Stimulated activated naive CD4-positive, alpha-beta T cell (primary cell): ENCODE measurements around the gene PDF.
"Not testable (repeated sequence)": the region's sequence is repeated elsewhere in the genome, so short reads cannot be mapped to it uniquely, and the experiment has no call there.

Experiments
- DNase-seq, 6 experiments: peaks; one replicate each; lab custom pipeline; 2025; lab: John Stamatoyannopoulos, UW

PDF gene

DNA sequence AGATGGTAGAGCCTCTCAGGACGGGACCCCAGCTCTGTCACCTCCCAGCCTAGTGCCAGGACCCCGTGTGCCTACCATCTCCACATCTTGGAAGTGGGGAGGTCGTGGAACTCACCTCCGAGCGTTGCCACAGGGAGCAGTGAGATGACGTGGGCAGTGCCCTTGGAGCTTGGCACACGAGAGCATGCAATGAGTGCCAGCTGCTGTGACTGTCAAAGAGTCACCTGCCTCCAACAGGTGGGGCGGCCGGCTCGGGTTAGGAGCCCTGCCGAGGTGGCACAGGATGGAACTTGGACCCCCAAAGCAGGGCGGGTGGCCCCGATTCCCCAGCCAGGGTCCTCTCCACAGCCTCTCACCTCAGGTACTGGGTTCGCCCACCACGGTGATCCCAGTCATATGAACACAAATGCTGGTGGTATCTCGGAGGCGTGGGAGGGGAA is 13.8 kb downstream of the PDF start:
- DNase-seq: no peak

DNA sequence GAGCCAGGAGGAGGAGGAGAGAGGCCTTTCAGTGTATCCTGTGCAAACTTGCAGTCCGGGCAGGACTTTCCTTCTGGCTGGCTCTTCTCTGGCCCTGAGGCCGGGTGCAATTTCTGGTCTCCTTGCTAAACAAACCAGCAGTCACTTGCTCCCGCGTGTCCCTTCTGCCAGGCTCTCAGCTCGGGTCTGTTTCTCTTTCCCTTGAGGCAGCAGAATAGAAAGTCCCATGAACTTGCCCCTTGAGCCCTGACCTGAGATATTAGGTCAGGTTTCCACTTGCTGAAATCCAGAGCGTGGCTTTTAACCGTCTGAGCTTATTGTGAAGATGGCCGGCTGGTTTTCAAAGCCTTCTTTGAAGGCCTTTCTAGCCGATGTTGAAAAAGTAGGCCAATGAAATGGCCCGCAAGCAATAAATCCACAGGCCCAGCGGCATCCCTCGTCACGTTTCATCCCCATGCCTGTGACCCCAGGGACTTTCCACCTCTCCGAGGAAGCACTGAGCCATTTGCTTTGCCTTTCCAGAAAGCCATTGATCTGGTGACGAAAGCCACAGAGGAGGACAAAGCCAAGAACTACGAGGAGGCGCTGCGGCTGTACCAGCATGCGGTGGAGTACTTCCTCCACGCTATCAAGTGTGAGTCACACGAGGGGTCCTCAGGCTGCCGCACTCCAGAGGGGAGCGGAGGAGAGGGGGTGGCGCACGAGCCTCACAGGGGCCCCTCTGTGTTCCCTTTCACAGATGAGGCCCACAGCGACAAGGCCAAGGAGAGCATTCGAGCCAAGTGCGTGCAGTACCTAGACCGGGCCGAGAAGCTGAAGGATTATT is 14.7 kb downstream of the PDF start:
- no peak for DNase-seq

DNA sequence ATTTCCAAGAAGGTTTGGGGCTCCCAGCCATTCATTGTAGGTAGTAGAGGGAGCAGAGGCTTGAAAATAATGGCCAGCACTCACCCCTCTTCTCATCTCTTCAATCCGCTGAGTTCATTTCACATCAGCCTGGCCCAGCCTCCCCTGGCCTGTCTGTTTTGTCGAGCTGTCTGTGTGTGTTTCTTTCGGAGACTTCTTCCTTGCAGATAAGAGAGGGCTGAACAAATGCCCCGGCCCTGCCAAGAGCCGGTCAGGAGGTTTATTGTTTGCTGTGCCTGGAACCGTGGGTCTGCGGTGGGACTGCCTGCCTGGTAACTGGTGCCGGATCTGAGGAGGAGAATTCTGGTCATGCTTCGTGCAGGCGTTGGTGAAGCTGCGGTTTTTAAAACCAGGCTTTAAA is 15.9 kb downstream of the PDF start:
- no peak for DNase-seq

DNA sequence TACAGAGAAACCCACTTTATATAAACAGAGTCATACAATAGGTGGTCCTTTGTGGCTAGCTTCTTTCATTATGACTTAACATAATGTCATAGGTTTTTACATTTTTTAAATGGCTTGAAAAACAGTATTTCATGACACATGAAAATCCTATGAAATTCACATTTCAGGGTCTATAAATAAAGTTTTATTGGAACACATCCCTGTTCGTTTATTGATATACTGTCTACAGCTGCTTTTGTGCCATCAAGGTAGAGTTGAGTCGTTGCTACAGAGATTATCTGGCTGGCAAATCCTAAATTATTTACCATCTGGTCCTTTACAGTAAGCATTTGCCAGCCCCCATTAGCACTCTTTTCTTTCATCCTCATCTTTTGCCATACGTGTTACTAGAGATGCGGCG is 16.9 kb downstream of the PDF start:
- no peak for DNase-seq

DNA sequence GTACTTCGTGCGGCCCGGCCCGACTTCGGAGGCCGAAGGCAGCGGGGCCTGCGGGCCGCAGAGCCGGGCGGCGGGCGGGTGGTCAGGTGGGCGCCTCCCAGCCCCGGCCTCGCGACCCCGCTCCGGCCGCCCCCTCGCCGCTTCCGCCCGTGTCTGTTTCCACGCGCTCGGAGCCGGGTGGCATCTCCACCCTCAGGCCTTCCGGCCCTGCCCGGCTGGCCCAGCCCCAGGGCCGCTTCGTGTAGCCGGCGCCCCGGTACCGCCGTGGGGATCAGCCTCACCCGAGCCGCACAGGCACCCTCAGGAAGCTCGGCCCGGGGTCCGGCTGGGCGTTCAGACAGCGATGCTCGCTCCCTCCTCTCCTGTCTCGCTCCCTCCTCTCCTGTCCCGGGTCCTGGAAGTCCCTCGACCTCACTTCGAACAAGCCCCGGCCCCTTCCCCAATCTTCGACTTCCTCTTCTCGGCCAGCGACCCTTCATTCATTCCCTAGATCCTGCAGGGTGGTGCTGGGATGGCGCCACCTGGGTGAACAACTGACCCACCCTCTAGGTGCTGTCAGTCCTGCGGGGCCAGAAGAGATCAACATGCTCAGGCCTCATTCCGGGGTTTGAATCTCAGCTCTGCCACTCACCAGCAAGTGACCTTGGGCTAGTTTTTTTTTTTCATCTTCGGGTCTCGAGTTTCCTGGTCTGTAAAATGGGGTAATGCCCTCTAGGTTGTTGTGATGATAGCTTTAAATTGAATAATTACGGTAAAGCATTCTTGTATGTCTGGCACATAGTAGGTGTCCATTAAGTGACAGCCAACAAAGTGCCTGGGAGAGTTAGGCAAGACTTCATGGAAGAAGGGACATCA is 18.6 kb downstream of the PDF start:
- peak in 2 of 6 experiments; percentile 23 to 30 for DNase-seq

DNA sequence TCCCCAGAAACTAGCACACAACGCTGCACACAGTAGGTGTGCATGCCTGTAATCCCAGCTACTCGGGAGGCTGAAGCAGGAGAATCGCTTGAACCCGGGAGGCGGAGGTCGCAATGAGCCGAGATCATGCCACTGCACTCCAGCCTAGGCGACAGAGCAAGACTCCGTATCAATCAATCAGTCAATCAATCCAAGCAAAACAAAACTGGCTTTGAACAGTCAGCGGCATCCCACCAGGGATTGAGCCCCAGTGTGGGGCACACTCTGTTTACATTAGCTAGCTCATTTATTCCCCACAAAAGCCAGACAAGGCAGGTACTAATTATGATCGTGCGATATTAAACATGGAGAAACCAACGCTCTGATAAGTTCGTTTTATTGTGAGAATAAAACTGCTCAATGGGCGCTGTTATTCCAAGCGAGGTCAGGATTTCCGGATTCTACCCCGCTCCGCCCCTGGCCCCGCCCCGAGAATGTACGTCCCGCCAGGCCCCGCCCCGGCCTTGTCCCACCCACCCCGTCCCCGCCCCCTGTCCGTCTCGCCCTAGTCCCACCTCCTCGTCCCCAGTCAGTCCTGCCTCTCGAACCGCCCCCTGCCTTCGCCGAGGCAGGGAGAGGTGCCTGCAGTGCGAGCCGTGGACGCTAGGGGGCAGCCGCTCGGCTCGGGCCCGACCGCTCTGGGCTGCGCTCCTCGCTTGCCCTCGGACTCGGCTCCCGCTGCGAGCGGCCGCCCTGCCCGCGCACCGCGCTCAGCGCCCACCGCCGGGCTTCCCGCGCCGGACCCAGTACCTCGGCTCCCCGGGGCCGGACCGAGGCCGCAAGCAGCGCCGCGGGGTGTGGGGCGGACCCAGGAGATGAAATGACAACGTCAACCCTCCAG is 19.5 kb downstream of the PDF start, which contains the start of gene VPS4A:
Gene VPS4A (plus strand): TSS at position 698 of the 880 bp plus-strand sequence. CDS start 162 bp downstream, at position 860.
- DNase-seq: peak; percentile 95 to 98 (median 97)

DNA sequence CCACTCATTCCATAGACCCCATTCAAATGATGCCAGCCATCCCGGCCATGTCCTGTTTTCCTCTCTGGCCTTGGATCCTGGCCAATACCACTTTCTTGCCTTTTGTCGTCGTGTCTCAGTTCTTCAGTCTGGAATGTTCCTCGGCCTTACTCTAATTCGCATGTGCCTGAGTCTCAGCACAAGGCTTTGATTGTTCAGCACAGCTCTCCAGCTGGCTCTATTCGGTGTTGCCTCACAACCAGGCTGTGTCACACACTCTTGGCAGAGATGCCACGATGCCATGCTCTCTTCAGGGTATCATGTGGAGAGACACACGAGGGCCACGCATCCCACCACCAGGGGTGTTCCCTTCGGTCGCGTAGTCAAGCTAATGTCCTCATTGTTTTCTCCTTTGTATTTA is 21.1 kb downstream of the PDF start:
- no peak for DNase-seq

DNA sequence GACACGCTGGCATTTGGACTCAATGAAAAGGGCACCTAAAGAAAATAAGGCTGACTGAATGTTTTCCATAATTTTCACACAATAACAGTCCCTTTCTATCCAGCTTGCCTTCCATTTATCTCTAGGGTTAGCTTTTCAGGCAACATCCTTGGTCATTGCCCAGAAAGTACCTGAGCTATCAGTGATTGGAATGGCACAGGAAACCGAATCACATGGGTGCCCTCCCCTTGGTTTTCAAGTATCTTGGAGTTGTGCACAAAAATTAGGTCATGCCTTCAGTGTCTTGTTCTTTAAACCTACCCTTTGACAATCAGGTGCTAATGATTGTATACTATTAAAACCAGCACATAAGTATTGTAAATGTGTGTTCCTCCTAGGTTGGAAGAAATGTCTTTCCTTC is 22.5 kb downstream of the PDF start:
- DNase-seq: no peak

DNA sequence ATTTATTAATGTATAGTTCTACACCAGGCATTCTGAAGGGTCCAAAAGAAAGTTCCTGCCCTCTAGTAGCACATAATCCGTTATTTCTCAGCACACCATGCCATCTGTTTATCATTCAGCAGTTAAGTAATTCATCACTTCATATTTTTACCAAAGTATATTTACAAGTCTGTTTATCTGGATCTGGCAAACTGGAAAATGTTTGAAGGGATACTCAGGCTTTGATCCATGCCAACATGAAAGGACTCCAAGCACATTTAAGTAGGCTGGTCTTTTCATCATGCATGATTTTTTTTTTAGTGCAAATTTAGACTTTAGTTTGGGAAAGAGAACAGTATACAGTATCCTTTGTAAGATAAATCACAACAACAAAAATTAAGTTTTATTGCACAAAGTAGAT is 23.3 kb downstream of the PDF start:
- DNase-seq: no peak

DNA sequence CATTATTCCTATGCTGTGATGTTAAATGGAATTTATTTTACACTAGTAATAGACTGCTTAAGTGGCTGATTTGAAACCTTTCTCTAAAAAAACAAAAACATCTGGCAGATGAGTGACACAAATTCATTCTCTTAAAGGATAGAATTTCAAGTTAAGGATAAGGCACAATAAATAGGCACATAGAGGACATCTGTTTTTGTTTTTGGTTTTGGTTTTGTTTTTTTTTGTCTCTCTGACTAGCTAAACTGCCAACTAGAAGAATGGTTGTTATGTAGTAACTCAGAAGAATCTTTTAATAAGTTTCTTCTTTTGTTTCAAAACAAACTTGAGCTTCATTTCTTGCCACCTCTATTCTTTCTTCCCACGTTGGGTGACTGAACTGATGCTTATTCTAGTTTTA is 24.4 kb downstream of the PDF start:
- DNase-seq: no peak

DNA sequence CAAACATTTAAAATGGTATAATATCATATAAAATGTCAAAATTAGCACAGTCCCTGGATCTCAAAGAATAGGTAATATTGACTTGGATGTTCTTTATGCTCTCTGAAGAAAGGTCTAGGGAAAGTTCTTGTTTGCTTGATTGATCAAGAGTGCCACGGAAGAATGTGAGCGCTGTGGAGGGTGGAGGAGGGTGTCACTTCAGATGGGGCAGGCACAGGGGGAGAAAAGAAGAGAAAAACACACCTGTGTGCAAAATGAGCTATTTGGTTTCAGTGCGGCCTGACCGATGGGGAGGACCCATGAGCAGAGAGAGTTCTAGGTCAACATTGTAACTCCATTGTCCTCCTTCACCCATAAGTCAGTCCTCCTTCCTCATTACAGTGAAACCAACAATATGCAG is 28.1 kb downstream of the PDF start:
- no peak for DNase-seq

DNA sequence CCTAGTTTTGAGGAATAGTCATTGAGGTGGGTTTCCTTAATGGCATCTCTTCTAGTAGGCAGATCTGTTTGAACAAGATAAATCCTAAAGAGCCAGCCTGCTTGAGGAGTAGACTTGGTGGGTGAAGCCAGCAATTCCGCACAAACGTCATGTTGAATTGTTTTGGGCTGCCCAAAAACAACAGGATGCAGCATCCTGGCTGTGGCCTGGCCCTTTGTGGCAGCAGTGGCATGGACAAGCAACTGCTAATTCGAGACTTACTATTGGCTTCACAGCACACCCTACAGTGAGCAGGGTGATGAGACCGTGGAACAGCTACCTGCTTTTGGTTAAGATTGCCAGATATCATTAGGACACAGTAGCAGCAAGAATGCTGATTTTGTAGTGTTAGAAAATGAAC is 28.5 kb downstream of the PDF start:
- no peak for DNase-seq

DNA sequence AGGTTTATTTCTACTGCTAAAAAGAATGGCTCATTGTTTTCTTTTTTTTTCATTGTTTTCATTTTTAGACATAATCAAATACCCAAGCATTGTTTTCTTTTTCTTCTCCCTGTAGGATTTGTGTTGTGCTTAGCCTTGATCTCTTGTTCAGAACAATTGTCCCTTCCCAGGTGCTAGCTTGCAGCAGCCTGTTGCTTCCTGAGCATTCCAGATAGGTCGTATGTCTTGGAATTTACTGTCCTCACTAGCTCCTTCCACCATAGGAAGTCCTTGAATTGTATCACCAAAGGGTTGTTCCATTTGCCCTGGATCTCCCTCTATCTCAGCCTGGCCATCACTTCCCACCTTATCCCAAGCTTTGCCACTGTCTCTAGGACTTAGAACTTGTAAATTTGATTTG is 29.2 kb downstream of the PDF start:
- no peak for DNase-seq

DNA sequence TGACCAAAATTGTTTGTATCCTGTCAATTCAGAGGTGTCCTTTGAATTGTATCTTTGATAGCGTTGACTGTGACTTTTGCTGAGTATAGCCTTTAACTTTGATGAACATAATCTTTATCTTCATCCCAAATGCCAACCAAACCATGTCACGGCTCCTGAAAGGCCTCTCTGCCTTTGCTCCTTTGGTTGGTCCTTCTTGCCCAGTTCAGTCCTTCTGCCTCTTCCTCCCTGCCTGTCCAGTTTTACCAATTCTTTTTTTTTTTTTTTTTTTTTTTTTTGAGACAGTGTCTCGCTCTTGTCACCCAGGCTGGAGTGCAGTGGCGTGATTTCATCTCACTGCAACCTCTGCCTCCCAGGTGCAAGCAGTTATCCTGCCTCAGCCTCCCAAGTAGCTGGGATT is 32.1 kb downstream of the PDF start:
- DNase-seq: no peak

DNA sequence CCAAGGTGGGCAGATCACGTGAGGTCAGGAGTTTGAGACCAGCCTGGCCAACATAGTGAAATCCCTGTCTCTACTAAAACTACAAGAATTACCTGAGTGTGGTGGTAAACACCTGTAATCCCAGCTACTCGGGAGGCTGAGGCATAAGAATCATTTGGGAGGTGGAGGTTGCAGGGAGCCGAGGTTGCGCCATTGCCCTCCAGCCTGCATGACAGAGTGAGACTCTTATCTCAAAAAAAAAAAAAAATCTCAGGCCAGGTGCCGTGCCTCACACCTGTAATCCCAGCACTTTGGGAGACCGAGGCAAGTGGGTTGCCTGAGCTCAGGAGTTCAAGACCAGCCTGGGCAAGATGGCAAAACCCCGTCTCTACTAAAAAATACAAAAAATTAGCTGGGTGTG is 33.6 kb downstream of the PDF start:
- DNase-seq: not testable (repeated sequence)

DNA sequence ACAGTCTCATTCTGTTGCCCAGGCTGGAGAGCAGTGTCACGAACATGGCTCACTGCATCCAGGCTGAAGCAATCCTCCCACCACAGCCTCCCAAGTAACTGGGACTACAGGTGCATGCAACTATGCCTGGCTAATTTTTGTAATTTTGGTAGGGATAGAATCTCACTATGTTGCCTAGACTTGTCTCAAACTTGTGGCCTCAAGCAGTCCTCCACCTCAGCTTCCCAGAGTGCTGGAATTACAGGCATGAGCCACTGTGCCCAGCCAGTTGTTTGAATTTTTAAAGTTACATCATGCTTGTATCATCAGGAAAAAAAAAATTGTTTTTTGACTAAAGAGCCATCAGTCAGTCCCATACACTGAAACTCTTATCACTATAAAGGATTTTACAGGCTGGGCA is 36.3 kb downstream of the PDF start:
- DNase-seq: no peak

DNA sequence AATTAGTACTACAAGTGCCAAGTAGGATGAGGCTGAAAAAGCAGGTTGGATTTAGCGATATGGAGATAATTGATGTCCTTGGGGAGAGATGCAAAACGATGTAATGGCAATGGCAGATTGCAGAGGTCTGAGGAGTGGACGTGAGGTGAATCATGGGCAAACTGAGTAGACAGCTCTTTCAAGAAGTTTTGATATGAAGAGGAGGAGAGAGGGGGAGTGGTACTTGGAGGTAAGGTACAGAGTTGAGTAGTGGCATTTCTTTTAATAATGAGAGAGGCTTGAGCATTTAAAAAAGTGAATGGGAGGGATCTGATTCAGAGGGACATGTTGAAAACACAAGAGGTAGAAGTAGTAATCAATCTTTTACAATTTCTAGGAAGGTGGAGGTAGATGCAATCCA is 37.0 kb downstream of the PDF start:
- no peak for DNase-seq

DNA sequence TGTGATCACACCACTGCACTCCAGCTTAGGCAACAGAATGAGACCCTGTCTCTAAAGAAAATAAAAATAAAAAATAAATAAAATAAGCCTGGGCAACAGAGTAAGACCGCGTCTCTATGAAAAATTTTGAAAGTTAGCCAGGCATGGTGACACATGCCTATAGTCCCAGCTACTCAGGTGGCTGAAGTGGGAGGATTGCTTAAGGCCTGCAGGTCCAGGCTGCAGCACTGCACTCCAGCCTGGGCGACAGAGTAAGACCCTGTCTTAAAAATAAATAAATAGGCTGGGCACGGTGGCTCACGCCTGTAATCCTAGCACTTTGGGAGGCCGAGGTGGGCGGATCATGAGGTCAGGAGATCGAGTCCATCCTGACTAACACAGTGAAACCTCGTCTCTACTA is 38.7 kb downstream of the PDF start:
- DNase-seq: not testable (repeated sequence)

DNA sequence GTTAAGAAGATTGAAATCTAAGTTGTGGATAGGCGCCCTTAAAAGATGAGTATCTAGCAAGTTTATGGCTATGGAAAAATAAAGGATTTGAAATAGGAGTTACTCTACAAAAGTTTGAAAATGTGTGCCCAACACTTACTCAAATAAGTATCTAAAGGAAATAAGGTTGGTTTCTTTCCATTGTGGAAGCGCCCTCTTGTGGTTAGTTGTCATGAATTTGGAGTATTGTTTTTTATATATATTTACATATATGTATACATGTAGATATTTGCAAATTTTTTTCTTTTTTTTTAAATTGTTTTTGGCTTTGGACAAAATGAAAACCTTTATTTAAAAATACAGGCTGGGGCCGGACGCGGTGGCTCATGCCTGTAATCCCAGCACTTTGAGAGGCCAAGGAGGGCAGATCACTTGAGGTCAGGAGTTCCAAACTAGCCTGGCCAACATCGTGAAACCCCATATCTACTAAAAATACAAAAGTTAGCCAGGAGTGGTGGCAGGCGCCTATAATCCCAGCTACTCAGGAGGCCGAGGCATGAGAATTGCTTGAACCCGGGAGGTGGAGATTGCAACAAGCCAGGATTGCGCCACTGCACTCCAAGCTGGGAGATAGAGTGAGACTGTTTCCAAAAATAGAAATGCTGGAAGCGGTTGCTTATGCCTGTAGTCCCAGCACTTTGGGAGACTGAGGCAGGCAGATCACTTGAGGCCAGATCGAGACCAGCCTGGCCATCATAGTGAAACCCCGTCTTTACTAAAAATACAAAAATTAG is 43.3 kb downstream of the PDF start:
- DNase-seq: peak; percentile 2 to 73 (median 25)

DNA sequence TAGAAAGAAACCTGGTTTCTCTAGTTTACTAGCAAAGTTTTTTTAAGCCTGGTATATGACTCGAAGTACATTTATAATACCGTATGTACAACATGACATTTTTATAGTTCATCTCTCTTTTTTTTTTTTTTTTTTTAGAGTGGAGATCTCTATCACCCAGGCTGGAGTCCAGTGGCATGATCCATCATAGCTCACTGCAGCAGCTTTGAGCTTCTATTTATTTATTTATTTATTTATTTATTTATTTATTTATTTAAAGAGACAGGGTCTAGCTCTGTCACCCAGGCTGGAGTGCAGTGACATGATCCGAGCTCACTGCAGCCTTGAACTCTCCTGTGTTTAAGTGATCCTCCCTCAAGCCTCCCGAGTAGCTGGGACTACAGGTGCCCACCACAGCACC is 45.1 kb downstream of the PDF start:
- DNase-seq: no peak

DNA sequence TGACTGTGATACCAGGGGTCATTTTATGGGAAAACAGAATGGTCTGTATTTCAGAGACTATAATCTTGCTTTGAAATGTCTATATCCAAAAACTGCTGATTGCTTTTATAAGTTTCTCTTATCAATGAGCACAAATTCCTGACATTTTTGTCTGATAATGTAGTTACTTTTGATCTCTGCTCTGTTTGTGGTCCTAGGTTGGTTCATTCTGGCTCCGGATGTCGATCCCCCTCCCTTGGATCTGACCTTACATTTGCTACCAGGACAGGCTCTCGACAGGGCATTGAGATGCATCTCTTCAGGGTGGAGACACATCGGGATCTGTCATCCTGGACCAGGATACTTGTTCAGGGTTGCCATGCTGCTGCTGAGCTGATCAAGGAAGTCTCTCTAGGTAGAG is 46.5 kb downstream of the PDF start:
- no peak for DNase-seq
